GM13977 (cell line): ENCODE measurements around the gene IRF1.

ENCODE experiments used
- DNase-seq: peaks from one replicate; pipeline ENCODE4 v3.0.0; 2012; ENCODE audit warnings: low spot score
- in situ Hi-C: fragments of 300-500 bp; cut with MboI; formaldehyde crosslinking; loops from one replicate; pipeline ENCODE4 v1.12.0; 2022; ENCODE audit warnings: low sequenced_read_pairs, low pct_unique_long_range_greater_than_20kb, mixed read lengths, inconsistent platforms; ENCODE audit not compliant: unreplicated experiment
- TF ChIP-seq, protein P1 (sequence below): IDR thresholded peaks from 2 replicates; pipeline ENCODE4 v1.5.1; 2012; ENCODE audit warnings: mild to moderate bottlenecking, control low read depth; ENCODE audit not compliant: insufficient read depth; ENCODE audit errors: extremely low read depth, missing control alignments

Gene IRF1

DNA sequence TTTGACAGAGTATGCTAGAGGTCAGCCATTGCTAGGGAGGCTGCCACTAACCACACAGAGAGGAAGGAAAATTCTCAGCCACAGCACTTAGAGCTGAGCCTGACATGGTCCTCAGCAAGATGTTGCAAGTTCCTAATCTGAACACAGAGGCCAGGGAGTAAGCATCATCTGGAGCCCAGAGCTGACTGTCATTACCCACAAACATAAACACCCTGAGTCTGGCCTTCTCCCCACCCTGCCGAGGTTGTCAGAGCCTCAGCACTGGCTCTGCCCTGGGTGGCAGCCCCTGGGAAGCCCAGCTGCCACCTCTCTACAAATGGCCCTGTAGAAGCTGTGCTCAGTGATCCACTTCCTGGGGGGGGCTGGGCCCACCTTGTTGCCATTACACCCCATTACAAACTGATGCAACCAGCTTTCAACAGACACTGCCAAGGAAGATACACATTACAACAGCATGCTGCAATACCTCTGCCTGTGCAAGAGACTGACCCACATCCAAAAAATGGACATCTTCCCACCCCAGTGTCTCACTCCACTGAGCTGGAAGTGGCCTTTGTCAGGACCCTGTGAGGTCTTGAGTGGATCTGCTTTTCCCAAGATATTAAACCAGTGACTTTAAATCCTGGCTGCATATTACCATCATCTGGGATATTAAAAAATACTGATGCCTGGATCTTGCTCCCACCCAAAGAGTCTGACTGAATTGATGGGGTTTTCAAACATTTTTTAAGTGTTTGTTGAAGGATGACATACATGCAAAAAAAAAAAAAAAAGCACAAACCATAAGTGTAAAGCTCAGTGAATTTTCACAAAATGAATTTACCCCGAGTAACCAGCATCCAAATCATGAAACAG lies 33.0 kb downstream of the IRF1 start:
- in situ Hi-C loops, result no loop called here
- DNase-seq, result no peak
- TF ChIP-seq, protein P1, sequence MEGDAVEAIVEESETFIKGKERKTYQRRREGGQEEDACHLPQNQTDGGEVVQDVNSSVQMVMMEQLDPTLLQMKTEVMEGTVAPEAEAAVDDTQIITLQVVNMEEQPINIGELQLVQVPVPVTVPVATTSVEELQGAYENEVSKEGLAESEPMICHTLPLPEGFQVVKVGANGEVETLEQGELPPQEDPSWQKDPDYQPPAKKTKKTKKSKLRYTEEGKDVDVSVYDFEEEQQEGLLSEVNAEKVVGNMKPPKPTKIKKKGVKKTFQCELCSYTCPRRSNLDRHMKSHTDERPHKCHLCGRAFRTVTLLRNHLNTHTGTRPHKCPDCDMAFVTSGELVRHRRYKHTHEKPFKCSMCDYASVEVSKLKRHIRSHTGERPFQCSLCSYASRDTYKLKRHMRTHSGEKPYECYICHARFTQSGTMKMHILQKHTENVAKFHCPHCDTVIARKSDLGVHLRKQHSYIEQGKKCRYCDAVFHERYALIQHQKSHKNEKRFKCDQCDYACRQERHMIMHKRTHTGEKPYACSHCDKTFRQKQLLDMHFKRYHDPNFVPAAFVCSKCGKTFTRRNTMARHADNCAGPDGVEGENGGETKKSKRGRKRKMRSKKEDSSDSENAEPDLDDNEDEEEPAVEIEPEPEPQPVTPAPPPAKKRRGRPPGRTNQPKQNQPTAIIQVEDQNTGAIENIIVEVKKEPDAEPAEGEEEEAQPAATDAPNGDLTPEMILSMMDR, result no peak

DNA sequence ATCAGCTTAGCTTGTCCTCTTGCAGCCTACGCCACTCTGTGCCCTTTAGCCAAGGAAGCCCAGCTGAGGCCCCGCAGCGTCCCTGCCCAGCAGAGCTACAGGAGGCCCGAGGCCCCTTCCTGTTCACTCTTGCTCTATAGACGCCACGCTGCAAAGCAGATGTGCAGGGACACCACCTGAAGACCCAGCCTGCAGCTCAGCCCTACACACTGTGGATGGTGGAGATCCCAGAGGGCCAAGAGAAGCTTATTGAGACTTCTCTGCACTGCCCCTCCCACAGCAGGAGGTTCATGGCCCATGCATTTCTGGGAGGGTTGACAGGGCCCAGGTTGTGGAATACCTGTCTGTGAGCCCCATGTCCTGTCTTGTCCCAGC lies 33.6 kb downstream of the IRF1 start:
- in situ Hi-C loops, result no loop called here
- TF ChIP-seq, protein P1, result no peak
- DNase-seq, result no peak

DNA sequence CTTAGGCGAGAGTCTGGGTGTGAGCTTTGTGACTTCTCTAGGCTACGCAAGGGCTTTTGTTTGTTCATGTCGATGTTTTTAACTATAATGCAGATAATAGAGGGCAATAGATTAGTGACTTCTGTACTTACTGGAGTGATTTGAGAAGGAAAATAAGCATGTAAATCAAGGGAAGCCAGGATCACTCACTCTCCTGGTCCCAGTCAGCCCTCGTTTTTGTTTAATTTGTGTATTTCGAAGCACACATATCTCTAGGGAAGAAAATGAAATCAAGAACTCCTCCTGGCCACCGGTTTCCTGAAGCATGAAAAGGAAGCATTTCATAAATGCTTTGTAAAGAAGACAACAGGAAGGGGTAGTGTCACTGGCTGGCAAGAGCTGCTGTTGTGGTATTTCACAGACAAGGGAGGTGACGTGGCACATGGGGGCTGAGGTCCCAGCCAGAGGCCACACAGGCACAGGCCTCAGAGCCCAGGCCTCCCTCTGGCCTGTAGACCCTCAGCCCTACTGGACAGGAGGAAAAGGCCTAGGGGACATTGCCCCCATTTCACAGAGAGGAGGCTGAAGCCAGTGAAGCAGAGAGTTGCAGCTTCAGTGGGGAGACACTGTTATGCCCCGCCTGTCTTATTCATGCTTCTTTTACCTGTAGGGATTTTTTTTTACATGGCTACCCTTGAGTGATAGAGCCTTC lies 34.1 kb downstream of the IRF1 start:
- DNase-seq, result peak; percentile 51
- in situ Hi-C loops, result no loop called here

DNA sequence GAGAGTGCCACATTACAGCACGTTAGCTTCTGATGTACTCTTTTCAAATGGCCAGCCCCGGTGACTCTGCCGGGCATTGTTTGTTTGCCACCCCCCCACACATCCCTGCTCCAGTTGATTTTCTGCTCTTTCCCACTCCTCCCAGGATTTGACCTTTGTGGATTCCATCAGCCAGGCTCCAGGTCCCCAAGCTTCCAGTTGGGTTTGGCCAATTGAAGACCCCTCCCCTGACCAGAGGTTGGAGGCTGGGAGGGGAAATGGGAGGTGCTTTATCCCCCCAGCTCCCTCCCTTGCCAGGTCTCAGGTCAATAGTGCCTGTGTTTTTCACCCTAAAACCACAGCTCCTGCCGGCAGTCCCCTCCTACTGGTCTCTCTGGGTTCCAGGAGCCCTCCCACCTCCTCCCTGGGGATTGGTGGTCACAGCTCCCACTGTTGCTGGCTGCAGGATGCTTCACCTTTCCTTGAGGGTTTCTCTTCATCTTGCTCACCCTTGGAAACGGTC lies 34.9 kb downstream of the IRF1 start:
- no peak for DNase-seq
- in situ Hi-C loops, result no loop called here

More for the DNA sequence above, 34.1 kb downstream of the IRF1 start:
- TF ChIP-seq, protein P1, result no peak

DNA sequence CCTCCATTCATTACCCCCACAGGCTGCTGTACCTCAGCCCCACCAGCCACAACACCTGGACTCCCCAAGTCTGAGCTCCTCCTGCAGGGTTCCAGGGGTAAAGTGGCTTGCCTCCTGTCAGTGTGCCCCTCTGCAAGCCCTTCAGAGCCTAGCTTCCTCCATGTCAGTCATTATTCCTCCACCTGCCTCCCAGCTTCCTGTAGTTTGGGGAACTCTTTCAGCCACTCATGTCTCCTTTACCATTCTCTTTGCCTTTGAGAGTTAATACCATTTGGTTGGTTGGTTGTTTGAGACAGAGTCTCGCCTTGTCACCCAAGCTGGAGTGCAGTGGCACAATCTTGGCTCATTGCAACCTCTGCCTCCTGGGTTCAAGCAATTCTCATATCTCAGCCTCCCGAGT lies 36.2 kb downstream of the IRF1 start:
- no peak for DNase-seq
- TF ChIP-seq, protein P1, result no peak
- in situ Hi-C loops, result no loop called here

More for the DNA sequence above, 34.9 kb downstream of the IRF1 start:
- TF ChIP-seq, protein P1, result no peak

DNA sequence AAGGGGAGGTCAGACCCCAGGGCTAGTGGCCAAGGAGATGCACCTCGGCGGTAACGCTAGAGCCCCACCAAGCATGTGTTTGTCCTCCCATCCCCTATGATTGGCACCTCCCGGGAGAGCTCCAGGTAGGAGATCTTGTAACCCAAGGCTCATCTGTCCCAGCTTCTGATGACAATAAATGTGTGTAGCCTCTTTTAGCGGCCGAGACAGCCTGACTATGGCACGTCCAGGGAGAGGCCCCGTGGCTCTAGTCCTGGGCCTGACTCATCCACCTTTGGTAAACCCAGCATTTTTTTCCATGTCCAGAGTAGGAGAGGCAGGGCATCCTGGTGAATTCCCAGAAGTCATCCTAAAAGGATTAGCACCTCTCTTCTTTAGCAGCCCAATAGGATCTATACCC lies 39.2 kb downstream of the IRF1 start:
- in situ Hi-C loops, result no loop called here
- TF ChIP-seq, protein P1, result no peak
- no peak for DNase-seq
